GM18505 (cell line): ENCODE results near the gene INPP5E.

Source experiments
- ATAC-seq: cut with Tn5 transposase; IDR thresholded peaks from one replicate; pipeline ENCODE4 v1.9.1; 2021; ENCODE audit not compliant: unreplicated experiment
- POLR2A ChIP-seq: IDR thresholded peaks from 4 replicates; pipeline ENCODE4 v1.6.1; 2011; ENCODE audit warnings: borderline replicate concordance; ENCODE audit not compliant: insufficient read depth, insufficient read length; ENCODE audit errors: extremely low read depth

The INPP5E gene

DNA sequence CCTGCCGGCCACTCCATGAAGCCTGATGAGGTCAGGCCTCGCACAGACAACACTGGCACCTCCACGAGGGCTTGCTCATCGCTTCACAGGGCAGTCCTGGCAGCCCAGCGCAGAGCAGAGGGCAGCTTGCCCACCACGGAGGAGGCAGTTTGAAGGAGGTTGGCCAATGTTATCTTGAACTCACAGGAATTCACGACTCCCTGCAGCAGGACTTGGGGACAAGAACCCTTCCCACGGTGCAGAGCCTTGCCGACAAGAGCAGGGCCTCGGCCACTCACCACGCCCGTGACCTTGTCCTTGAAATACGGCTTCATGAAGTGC, 44.7 kb downstream of the INPP5E start:
- no peak for ATAC-seq
- TF ChIP-seq POLR2A: no peak

DNA sequence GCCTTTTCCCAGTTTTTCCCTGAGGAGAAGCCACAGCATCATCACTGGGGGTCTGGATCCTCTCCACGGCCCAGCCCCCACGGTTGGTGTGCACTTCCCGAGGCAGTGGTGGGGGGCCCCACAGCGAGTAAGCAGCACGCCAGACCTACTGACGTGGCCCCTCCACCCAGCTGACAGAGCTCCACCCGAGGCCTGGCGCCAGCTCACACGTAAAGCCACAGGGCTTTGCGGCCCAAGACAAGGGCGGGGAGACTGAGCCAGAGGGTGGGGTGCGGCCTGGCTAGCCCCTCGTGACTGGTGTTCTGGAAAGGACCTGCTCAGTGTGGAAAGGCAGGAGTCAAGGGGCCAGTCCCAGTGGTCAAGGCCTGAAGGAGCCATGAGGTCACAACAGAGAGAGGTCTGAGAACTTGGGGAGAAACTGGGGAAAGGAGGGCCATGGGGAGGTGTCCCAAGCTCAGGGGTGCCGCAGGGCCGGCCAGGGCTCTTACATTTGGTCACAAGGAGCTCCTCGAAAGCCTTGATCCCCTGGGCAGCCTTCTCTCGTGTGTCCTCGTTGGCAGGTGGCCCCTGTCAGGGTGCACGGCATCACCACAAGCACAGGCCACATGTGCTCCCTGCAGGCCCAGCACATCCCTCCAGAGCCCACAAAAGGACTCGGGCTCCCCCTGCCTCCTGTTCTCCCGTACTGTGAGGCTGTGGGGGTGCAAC, 45.2 kb downstream of the INPP5E start:
- no peak for ATAC-seq
- TF ChIP-seq POLR2A: no peak

DNA sequence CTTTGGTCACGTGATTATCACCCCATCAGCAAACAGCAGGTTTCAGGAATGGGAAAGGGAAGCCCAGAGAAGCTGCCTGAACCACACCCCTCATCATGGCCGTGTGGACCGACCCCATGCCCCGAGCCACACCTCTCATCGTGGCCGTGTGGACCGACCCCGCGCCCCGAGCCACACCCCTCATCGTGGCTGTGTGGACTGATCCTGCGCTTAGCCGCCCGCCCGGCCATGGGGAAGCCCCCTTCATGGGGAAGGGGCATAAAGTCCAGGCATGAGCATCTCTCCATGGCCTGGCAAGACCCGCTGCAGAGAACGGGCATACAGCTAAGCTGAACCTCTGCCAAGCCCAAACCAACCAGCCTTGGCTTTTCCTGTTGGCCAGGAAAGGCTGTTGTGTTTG, 46.1 kb downstream of the INPP5E start:
- no peak for ATAC-seq
- no peak for TF ChIP-seq POLR2A

DNA sequence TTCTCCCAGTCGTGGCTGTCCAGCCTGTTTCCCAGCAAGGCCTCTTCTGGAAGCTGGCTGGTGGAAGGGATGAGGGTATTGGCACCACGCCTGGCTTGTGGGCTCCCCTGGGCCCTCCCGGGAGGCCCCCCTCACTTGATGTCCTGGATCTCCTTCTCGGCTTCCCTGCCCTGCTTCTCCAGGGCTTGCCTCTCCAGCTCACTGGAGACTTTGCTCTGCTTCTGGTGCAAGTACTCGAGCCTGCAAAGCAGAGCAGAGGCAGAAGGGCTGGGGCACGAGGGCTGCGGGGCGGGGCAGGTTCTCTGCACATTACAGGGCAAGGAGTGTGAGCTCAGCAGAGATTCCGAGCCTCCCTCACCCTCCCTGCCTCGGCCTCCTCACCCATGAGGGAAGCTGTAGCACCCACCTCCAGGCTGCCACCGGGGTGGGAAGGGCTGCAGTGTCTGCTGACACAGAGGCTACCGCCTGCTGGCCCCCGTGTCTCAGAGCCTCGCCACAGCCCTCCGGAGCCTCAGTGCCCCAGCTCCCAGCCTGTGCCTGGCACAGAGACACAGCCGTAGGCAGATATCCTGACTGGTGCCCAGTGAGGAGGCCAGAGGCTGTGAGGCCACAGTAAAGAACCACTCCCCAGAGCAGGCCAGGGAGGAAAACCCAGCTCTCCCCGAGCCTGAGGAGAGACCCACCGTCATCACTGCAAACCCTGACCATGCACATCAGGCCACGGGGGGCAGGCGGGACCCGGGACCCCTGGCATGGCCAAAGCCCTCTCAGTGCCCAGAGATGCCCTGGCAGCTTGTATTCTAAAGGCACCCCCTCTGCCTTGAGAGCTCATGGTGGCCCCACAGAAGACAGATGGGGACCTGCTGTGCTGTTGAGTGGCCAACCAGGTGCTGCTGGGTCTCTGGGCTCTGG, 46.9 kb downstream of the INPP5E start:
- no peak for TF ChIP-seq POLR2A
- ATAC-seq: no peak

DNA sequence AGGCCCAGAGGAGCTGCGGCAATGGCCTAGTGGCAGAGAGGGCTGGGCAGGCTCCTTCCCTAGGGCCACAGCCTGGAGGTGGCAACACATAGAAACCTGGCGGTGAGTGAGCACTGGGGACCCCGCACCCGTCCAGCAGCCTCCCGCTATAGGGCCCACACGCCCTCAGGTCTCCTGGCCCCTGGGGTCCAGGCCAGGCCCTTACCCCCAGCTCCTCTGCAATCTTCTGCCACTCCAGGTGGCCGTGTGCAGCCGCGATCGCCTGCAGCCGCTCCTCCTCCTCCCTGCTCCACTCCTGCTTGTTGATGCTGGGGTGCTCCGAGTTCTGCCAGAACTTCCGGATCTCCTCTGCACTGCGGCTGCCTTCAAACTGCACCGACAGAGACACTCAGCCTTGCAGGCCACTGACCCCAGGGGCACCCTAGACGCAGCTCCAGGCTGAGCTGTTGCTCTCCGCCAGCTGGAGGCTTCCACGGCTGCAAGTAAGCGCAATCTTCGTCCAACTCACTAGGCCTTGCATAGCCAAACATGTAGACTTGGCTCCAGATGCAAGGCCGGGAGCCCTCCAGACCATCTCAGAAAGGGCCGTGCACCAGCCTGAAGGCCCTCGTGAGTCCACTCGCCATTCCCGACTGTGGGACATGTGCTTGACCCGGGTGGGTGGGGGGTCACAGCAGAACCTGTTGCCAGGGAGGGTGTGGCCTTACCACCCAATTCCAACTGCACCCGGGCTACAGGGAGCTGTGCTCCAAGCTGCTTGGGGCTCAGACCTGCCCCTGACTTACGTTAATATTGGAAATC, 47.7 kb downstream of the INPP5E start:
- TF ChIP-seq POLR2A: no peak
- no peak for ATAC-seq

DNA sequence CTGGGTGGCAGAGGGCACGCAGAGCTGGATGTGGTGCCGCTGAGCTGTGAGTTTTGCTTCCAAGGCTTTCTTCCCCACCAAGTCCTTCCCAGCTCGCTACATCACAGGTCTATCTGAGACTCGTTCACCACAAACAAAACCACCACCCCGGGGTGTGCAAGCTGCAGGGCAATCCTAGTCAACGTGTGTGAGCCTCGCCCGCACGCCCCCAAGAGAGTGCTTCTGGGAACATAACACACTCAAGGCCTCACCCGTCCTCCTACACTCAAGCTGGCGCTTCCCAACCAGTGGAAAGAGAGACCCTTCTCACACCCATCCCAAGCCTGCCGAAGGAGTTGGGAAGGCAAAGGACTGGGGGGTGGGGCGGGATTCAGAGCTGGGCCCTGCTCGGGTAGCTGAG, 50.2 kb downstream of the INPP5E start:
- no peak for TF ChIP-seq POLR2A
- no peak for ATAC-seq

DNA sequence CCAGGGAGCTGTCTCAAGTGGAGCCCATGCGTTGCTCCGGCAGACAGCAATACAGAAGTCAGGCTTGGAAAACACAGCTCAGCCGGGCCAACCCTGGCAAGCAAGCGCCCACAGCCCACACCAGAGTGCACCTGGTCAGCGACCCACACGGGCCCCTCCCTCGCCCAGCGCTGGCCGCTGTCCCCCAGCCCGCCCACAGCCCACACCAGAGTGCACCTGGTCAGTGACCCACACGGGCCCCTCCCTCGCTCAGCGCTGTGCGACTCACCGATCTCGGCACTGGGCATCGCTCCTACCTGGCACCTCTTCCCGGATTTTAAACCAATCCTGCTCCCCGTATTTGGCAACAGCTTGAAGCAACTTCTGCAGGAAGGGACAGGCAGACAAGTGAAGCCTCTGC, 52.4 kb downstream of the INPP5E start:
- no peak for ATAC-seq
- no peak for TF ChIP-seq POLR2A

DNA sequence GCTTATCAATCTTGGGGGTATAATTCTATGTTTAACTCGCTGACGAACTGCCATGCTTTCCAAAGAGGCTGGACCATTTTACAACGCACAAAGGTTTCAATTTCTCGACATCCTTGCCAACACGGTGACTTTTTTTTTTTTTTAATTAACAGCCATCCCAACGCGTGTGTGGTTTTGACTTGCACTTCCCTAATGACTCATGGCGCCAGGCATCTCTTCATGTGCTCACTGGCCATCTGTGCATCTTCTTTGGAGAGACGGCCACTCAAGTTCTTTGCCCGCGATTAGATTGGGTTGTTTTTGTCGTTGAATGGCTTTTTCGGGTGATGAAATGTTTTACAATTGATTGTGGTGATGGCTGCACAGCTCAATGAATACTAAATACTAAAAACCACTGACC, 53.6 kb downstream of the INPP5E start:
- no peak for ATAC-seq
- TF ChIP-seq POLR2A: no peak

DNA sequence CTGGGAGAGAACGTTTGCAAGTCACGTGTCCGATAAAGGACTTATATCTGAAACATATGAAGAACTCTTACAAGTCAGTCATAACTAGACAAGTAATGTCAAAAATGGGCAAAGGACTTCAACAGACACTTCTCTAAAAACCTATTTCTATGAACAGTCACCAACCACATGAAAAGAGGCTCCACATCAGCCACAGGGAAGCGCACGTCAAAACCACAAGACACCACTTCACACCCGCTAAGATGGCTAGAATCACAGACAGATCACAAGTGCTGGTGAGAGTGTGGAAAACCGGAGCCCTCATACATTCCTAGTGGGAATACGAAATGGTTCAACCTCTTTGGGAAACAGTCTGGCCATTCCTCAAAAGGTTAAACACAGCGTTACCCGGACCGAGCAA, 54.6 kb downstream of the INPP5E start:
- no peak for TF ChIP-seq POLR2A
- no peak for ATAC-seq

DNA sequence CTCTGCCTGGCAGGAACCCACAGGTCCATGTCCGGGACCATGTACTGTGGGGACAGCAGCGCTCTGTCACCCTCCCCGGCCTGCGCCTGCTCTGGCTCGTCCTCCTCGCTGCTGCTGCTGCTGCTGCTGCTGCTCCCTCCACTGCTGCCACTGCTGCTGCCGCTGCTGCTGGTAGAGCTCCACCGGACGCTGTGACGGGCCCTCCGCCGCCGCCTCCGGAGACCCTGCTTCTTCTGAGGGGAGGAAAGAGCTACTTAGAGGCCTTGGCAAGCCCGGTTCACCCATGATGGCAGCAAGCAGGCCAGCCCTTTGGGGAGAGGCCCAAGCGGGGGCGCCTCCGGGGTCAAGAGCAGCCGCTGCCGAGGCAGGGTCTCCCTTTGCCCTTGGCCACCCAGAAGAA, 56.2 kb downstream of the INPP5E start:
- TF ChIP-seq POLR2A: no peak
- ATAC-seq: no peak

DNA sequence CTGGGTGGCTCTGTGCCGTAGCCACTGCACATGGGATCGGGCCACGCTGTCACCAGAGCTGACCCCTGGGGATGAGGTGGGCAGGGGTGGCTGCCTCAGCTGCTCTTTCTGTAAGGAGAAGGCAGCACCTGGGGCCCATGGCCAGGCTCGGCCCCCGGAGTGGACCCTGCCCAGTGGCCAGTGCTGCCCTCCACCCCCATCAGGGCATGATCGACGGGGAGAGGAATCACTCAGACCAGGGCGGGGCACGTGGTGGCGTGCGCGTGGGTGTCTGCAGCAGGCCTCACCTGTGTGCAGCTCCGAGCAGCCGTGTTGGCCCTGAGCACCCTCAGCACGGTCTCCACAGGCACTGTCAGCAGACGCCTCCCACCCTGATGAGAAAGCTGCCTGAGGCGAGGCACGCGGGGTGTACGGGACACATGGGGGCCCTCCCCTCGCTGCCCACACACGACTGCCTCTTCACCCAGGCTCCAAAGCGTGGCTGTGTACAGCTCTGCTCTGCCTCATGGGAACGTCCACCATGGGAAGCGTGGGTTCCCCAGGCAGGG, 57.6 kb downstream of the INPP5E start:
- no peak for TF ChIP-seq POLR2A
- no peak for ATAC-seq

DNA sequence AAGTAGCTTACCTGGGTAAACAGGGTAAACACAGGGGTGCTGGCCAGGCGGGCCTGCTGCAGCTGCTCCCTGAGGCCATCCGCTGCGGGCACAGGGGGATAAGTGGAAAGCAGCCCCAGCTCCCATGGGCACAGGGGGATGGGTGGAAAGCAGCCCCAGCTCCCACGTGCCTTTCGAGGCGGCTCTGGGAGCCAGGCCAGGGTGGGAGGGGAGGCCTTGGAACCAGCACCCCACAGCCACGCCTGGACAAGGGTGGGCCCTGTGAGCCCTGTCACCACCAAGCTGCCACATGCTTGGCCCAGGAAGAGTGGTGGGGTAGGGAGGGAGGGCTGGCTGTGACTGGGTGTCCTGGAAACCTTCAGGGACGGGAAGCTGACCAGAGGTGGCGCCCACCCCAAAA, 58.3 kb downstream of the INPP5E start:
- ATAC-seq: no peak
- TF ChIP-seq POLR2A: no peak

DNA sequence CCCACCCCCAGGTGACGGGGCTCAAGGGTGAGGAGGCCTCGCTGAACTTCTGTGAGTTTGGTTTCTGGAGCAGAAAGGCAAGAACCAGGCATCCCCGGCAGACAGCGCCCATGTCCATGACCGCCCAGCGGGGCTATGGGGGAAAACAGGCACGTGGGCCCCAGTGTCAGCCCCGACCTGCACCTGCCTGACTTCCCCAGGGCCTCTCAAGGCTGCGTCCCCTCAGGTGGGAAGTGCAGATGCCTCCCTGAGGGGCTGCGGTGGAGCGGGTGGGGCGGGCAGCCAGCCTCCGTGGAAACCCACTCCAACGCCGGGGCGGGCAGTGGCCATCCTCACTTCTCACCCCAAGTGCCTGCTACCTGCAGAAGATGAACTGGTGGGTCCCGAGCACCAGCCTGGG, 59.3 kb downstream of the INPP5E start:
- no peak for TF ChIP-seq POLR2A
- no peak for ATAC-seq

DNA sequence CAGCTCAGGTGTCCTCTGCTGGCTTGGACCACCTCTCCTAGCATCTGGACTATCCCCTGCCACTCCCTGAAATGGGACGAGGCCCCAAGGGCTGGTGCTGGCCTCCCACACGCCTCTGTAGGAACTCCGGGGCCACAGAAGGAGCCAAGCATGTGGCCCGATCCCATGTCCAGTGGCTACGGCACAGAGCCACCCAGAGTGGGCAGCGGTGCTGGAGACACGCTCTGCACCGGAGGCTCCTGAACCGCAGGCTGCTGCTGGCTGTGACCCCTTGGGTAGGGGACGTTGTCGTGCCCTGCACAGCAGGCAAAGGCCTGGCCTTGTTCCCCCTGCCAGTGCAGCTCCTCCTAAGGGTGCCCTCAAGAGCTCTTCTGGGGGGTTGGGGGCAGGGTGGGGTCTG, 59.8 kb downstream of the INPP5E start:
- TF ChIP-seq POLR2A: no peak
- ATAC-seq: no peak

DNA sequence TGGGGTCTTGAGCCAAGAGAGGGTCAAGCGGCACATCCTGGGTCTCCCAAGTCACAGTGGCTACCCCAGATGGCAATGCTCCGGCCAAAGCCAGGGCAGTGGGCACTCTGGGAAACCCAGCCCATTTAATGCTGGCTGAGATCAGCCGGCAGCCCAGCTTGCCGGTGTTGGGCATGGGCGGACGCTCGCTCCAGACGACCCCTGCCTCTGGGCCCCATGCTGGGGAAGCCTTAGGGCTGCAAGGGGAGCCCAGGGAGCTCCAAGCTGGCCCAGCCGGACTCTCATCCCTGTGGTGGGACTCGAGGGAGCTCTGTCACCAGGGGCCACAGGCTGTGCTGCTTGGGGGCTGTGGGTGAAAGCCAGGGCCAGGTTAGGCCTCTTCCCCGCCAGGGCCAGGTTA, 60.2 kb downstream of the INPP5E start:
- ATAC-seq: no peak
- TF ChIP-seq POLR2A: no peak

DNA sequence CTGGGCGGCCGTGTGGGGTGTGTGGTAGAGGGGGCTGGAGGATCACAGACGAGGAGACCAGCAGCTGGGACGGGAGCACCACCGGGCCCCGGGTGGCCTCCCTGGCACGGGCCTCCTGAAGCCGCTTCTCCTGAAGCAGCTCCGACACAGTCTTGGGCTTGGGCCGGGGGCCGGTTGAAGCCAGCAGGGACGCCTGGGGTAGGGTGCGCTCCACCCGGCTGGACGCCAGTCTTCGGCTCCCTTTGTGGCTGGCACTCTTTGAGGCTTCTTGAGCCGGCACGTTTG, 60.7 kb downstream of the INPP5E start:
- ATAC-seq: no peak
- TF ChIP-seq POLR2A: no peak
